ENCODE results near the gene PLPPR1. TPM values are rescaled to one million over a fixed set of nuclear protein-coding genes. Genes with fewer than 3 reads are reported as not detected.

PLPPR1 gene
- total and polyA plus RNA-seq, 7 experiments from 2014 or later = not detected

DNA sequence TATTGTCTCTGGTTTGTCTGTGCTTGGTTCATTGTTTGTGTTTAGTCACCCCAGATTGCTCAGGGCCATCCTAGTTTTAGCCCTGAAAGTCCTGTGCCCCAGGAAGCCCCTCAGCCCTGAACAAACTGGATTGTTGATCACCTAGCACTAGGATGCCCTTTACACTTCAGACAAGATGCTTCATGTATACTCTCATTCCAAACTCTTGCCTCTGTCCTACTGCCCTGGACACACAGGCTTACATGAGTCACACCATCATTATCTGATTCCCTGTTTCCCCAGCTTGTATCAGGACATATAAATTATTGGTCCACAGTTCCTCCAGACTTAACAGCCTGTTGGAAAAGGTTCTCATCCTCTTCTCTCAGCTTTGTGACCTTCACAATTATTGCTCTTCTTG is 236.2 kb downstream of the PLPPR1 start:
- peaks cover 0 to 25% (median 18%) of the 10 kb centered on the region in 5 donors for H3K27me3 Mint-ChIP-seq
- H3K4me3 ChIP-seq (ENCODE audit: low read length) = no peak overlapping the region
- no peak for DNase-seq
- no peaks in the 10 kb centered on the region for H3K4me1 Mint-ChIP-seq
- no peaks in the 10 kb centered on the region for H3K27me3 ChIP-seq (ENCODE audit: control insufficient read depth in 2 of 2, insufficient read depth in 2 of 2, low read length in 2 of 2)
- H3K36me3 ChIP-seq (ENCODE audit: control insufficient read depth in 2 of 3, insufficient read depth in 3 of 3, low read length in 3 of 3) = no peaks in the 10 kb centered on the region
- no peak overlapping the region for H3K4me3 Mint-ChIP-seq
- no peak overlapping the region for H3K27ac Mint-ChIP-seq
- no peak overlapping the region for H3K27ac ChIP-seq (ENCODE audit: low read depth, low read length)
- intact Hi-C loops (cut with micrococcal nuclease) = no loop called here
- H3K9me3 ChIP-seq (ENCODE audit: control insufficient read depth in 2 of 3, low read length in 3 of 3) = no peaks in the 10 kb centered on the region
- ChIA-PET CTCF (no interaction called here), POLR2A (no interaction called here)
- ATAC-seq = no peak
- peaks cover 0 to 5% (median 0%) of the 10 kb centered on the region in 11 donors for H3K9me3 Mint-ChIP-seq
- H3K4me1 ChIP-seq (ENCODE audit: control insufficient read depth in 2 of 2, insufficient read depth in 2 of 2, low read length in 2 of 2) = no peaks in the 10 kb centered on the region
- H3K36me3 Mint-ChIP-seq = no peaks in the 10 kb centered on the region

DNA sequence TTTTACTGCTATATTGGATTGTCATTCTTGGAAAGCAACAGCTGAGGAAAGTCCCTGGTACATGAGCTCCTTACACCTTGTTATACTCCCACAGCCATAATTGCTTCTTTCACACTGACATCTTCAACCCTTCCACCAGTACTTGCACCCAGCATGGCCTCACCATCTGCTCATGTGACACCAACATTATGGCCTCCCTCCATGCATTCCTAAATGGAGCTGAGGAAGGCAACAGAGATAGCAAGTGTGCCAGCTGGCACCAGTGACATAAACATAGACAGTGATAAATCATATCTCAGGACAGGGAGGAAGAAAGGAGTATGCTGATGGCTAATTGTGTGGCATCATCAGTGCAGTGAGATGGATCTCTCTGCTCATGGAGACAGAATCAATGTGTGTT is 236.7 kb downstream of the PLPPR1 start:
- no peak overlapping the region for H3K27ac ChIP-seq (ENCODE audit: low read depth, low read length)
- no peaks in the 10 kb centered on the region for H3K4me1 Mint-ChIP-seq
- H3K4me3 Mint-ChIP-seq = no peak overlapping the region
- no peaks in the 10 kb centered on the region for H3K27me3 ChIP-seq (ENCODE audit: control insufficient read depth in 2 of 2, insufficient read depth in 2 of 2, low read length in 2 of 2)
- no peaks in the 10 kb centered on the region for H3K36me3 ChIP-seq (ENCODE audit: control insufficient read depth in 2 of 3, insufficient read depth in 3 of 3, low read length in 3 of 3)
- ATAC-seq (no peak), DNase-seq (no peak)
- H3K4me1 ChIP-seq (ENCODE audit: control insufficient read depth in 2 of 2, insufficient read depth in 2 of 2, low read length in 2 of 2) = no peaks in the 10 kb centered on the region
- intact Hi-C loops (cut with micrococcal nuclease) = no loop called here
- CTCF ChIA-PET = no interaction called here
- no peaks in the 10 kb centered on the region for H3K9me3 ChIP-seq (ENCODE audit: control insufficient read depth in 2 of 3, low read length in 3 of 3)
- H3K27me3 Mint-ChIP-seq = peaks cover 0 to 30% (median 18%) of the 10 kb centered on the region in 5 donors
- no peak overlapping the region for H3K4me3 ChIP-seq (ENCODE audit: low read length)
- H3K27ac Mint-ChIP-seq = no peak overlapping the region
- POLR2A ChIA-PET = no interaction called here
- no peaks in the 10 kb centered on the region for H3K36me3 Mint-ChIP-seq
- H3K9me3 Mint-ChIP-seq = peaks cover 0 to 5% (median 0%) of the 10 kb centered on the region in 11 donors

DNA sequence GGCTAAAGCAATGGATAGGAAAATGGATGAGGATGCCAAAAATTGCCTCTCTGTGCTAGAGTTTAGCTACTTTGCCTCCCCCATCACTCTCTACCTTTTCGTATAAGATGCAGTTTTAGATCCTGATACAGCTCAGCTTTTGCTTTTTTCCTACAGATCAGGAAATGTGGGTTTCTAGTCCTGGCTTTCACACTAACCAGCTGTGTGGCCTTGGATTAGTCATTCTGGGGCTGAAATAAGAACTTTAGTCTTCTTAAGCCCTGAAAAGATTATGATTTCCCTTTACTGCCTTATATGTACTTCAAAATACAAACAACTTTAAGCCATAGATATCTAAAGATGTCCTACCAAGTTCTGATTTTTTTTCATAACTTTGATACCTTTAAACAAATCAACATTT is 239.9 kb downstream of the PLPPR1 start:
- intact Hi-C loops (cut with micrococcal nuclease) = no loop called here
- Mint-ChIP-seq H3K4me3 (no peak overlapping the region), H3K9me3 (peaks cover 0 to 2% (median 0%) of the 10 kb centered on the region in 11 donors), H3K27me3 (peaks cover 0 to 30% (median 14%) of the 10 kb centered on the region in 5 donors), H3K36me3 (no peaks in the 10 kb centered on the region), H3K4me1 (no peaks in the 10 kb centered on the region), H3K27ac (no peak overlapping the region)
- Histone ChIP-seq H3K9me3 (ENCODE audit: control insufficient read depth in 2 of 3, low read length in 3 of 3) (no peaks in the 10 kb centered on the region), H3K36me3 (ENCODE audit: control insufficient read depth in 2 of 3, insufficient read depth in 3 of 3, low read length in 3 of 3) (no peaks in the 10 kb centered on the region), H3K27ac (ENCODE audit: low read depth, low read length) (no peak overlapping the region), H3K4me1 (ENCODE audit: control insufficient read depth in 2 of 2, insufficient read depth in 2 of 2, low read length in 2 of 2) (no peaks in the 10 kb centered on the region), H3K27me3 (ENCODE audit: control insufficient read depth in 2 of 2, insufficient read depth in 2 of 2, low read length in 2 of 2) (no peaks in the 10 kb centered on the region), H3K4me3 (ENCODE audit: low read length) (no peak overlapping the region)
- no peak for ATAC-seq
- ChIA-PET CTCF (no interaction called here), POLR2A (no interaction called here)
- no peak for DNase-seq

- H3K36me3 Mint-ChIP-seq = no peaks in the 10 kb centered on the region
- ChIA-PET POLR2A (no interaction called here), CTCF (no interaction called here)
- H3K27me3 ChIP-seq (ENCODE audit: control insufficient read depth in 2 of 2, insufficient read depth in 2 of 2, low read length in 2 of 2) = no peaks in the 10 kb centered on the region
- H3K27ac ChIP-seq (ENCODE audit: low read depth, low read length) = no peak overlapping the region
- H3K4me3 Mint-ChIP-seq = no peak overlapping the region
- no peaks in the 10 kb centered on the region for H3K36me3 ChIP-seq (ENCODE audit: control insufficient read depth in 2 of 3, insufficient read depth in 3 of 3, low read length in 3 of 3)
- intact Hi-C loops (cut with micrococcal nuclease) = no loop called here
- no peak overlapping the region for H3K27ac Mint-ChIP-seq
- H3K4me1 Mint-ChIP-seq = no peaks in the 10 kb centered on the region
- no peak overlapping the region for H3K4me3 ChIP-seq (ENCODE audit: low read length)
- peaks cover 0 to 2% (median 0%) of the 10 kb centered on the region in 11 donors for H3K9me3 Mint-ChIP-seq
- no peaks in the 10 kb centered on the region for H3K4me1 ChIP-seq (ENCODE audit: control insufficient read depth in 2 of 2, insufficient read depth in 2 of 2, low read length in 2 of 2)
- peaks cover 0 to 27% (median 10%) of the 10 kb centered on the region in 5 donors for H3K27me3 Mint-ChIP-seq
- no peaks in the 10 kb centered on the region for H3K9me3 ChIP-seq (ENCODE audit: control insufficient read depth in 2 of 3, low read length in 3 of 3)
- DNase-seq (no peak), ATAC-seq (no peak)
Measured at GRCh38 chr9:101269591-101270283, 241.2 kb downstream of the PLPPR1 start.

GRCh38 chr9:101270302-101270701 is 241.8 kb downstream of the PLPPR1 start:
- Histone ChIP-seq H3K4me3 (ENCODE audit: low read length) (no peak overlapping the region), H3K27ac (ENCODE audit: low read depth, low read length) (no peak overlapping the region), H3K4me1 (ENCODE audit: control insufficient read depth in 2 of 2, insufficient read depth in 2 of 2, low read length in 2 of 2) (no peaks in the 10 kb centered on the region), H3K9me3 (ENCODE audit: control insufficient read depth in 2 of 3, low read length in 3 of 3) (no peaks in the 10 kb centered on the region), H3K27me3 (ENCODE audit: control insufficient read depth in 2 of 2, insufficient read depth in 2 of 2, low read length in 2 of 2) (no peaks in the 10 kb centered on the region), H3K36me3 (ENCODE audit: control insufficient read depth in 2 of 3, insufficient read depth in 3 of 3, low read length in 3 of 3) (no peaks in the 10 kb centered on the region)
- no peaks in the 10 kb centered on the region for H3K4me1 Mint-ChIP-seq
- peaks cover 0 to 25% (median 15%) of the 10 kb centered on the region in 5 donors for H3K27me3 Mint-ChIP-seq
- no peak overlapping the region for H3K4me3 Mint-ChIP-seq
- DNase-seq (no peak), ATAC-seq (no peak)
- POLR2A ChIA-PET = no interaction called here
- CTCF ChIA-PET = no interaction called here
- peaks cover 0 to 2% (median 0%) of the 10 kb centered on the region in 11 donors for H3K9me3 Mint-ChIP-seq
- no peak overlapping the region for H3K27ac Mint-ChIP-seq
- intact Hi-C loops (cut with micrococcal nuclease) = no loop called here
- no peaks in the 10 kb centered on the region for H3K36me3 Mint-ChIP-seq

DNA sequence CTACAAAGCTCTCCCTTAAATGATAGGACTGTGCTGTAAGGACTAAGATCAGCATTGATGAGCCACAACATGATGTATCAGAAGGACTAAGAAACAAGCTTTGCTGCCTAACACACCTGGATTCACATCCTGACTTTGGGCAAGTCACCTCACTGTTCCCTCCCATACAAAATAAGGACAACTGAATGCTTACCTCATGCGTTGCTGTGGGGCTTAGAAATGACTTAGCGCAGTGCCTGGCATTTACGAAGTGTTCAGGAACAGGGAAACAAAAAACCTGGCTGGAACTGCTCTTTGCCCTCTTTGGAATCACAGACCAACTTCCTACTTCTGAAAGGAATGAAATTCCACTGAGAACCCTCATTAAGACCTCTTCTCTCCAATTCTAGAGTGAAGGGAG is 242.6 kb downstream of the PLPPR1 start:
- H3K27me3 Mint-ChIP-seq = peaks cover 0 to 31% (median 15%) of the 10 kb centered on the region in 5 donors
- H3K4me1 ChIP-seq (ENCODE audit: control insufficient read depth in 2 of 2, insufficient read depth in 2 of 2, low read length in 2 of 2) = no peaks in the 10 kb centered on the region
- H3K27me3 ChIP-seq (ENCODE audit: control insufficient read depth in 2 of 2, insufficient read depth in 2 of 2, low read length in 2 of 2) = no peaks in the 10 kb centered on the region
- no peaks in the 10 kb centered on the region for H3K9me3 ChIP-seq (ENCODE audit: control insufficient read depth in 2 of 3, low read length in 3 of 3)
- intact Hi-C loops (cut with micrococcal nuclease) = no loop called here
- ChIA-PET CTCF (no interaction called here), POLR2A (no interaction called here)
- H3K36me3 ChIP-seq (ENCODE audit: control insufficient read depth in 2 of 3, insufficient read depth in 3 of 3, low read length in 3 of 3) = no peaks in the 10 kb centered on the region
- no peak for ATAC-seq
- H3K4me3 Mint-ChIP-seq = no peak overlapping the region
- H3K9me3 Mint-ChIP-seq = peaks cover 0 to 3% (median 0%) of the 10 kb centered on the region in 11 donors
- no peak overlapping the region for H3K27ac ChIP-seq (ENCODE audit: low read depth, low read length)
- no peaks in the 10 kb centered on the region for H3K36me3 Mint-ChIP-seq
- no peak overlapping the region for H3K27ac Mint-ChIP-seq
- no peaks in the 10 kb centered on the region for H3K4me1 Mint-ChIP-seq
- no peak overlapping the region for H3K4me3 ChIP-seq (ENCODE audit: low read length)
- DNase-seq = no peak

- H3K4me1 Mint-ChIP-seq = no peaks in the 10 kb centered on the region
- CTCF ChIA-PET = no interaction called here
Measured at GRCh38 chr9:101274971-101275768, 246.6 kb downstream of the PLPPR1 start.

More at GRCh38 chr9:101274971-101275768, 246.6 kb downstream of the PLPPR1 start:
- Histone ChIP-seq H3K4me3 (ENCODE audit: low read length) (no peak overlapping the region), H3K27ac (ENCODE audit: low read depth, low read length) (no peak overlapping the region), H3K4me1 (ENCODE audit: control insufficient read depth in 2 of 2, insufficient read depth in 2 of 2, low read length in 2 of 2) (no peaks in the 10 kb centered on the region), H3K9me3 (ENCODE audit: control insufficient read depth in 2 of 3, low read length in 3 of 3) (no peaks in the 10 kb centered on the region), H3K36me3 (ENCODE audit: control insufficient read depth in 2 of 3, insufficient read depth in 3 of 3, low read length in 3 of 3) (peaks cover 0 to 4% (median 0%) of the 10 kb centered on the region in 3 experiments), H3K27me3 (ENCODE audit: control insufficient read depth in 2 of 2, insufficient read depth in 2 of 2, low read length in 2 of 2) (no peaks in the 10 kb centered on the region)
- Mint-ChIP-seq H3K27me3 (peaks cover 0 to 46% (median 36%) of the 10 kb centered on the region in 5 donors), H3K9me3 (peaks cover 0 to 5% (median 0%) of the 10 kb centered on the region in 11 donors), H3K27ac (no peak overlapping the region), H3K36me3 (no peaks in the 10 kb centered on the region), H3K4me3 (no peak overlapping the region)
- no peak for ATAC-seq
- POLR2A ChIA-PET = no interaction called here
- DNase-seq = no peak
- intact Hi-C loops (cut with micrococcal nuclease) = no loop called here

Measured in naive thymus-derived CD4-positive, alpha-beta T cell (primary cell).